Loucy (cell line): Measurements from ENCODE around the gene DOK6.

Experiments
- H2AFZ ChIP-seq: fragments of 200-600 bp; sonication (generic); 2 replicates; pipeline ENCODE4 v1.6.0; 2016; ENCODE audit warnings: antibody characterized with exemption, mild to moderate bottlenecking, low read length, moderate library complexity
- H3F3A ChIP-seq: fragments of 200-600 bp; 2 replicates; pipeline ENCODE4 v1.6.0; 2016; ENCODE audit warnings: antibody characterized with exemption, low read depth, mild to moderate bottlenecking
- H3K27me3 ChIP-seq: fragments of 200-600 bp; sonication (generic); 2 replicates; pipeline ENCODE4 v1.6.1; 2014; ENCODE audit warnings: low read length, mild to moderate bottlenecking; ENCODE audit not compliant: insufficient read depth, poor library complexity, severe bottlenecking
- H3K36me3 ChIP-seq: fragments of 200-600 bp; sonication (generic); 2 replicates; pipeline ENCODE4 v1.6.1; 2016; ENCODE audit warnings: low read length; ENCODE audit not compliant: insufficient read depth
- H3K4me1 ChIP-seq: fragments of 200-600 bp; sonication (generic); 2 replicates; pipeline ENCODE4 v1.5.1; 2014; ENCODE audit warnings: low read length, mild to moderate bottlenecking; ENCODE audit not compliant: insufficient read depth, poor library complexity, severe bottlenecking
- H3K4me2 ChIP-seq: fragments of 200-600 bp; sonication (generic); 2 replicates; pipeline ENCODE4 v1.6.0; 2014; ENCODE audit warnings: antibody characterized with exemption, low read length, low read depth, mild to moderate bottlenecking; ENCODE audit not compliant: poor library complexity, severe bottlenecking
- H3K4me3 ChIP-seq: fragments of 200-600 bp; sonication (generic); 2 replicates; pipeline ENCODE4 v1.5.1; 2014; ENCODE audit warnings: low read length, mild to moderate bottlenecking, mixed read lengths; ENCODE audit not compliant: poor library complexity, severe bottlenecking
- H3K79me2 ChIP-seq: fragments of 200-600 bp; sonication (generic); 2 replicates; pipeline ENCODE4 v1.6.1; 2014; ENCODE audit warnings: low read length; ENCODE audit not compliant: insufficient read depth
- H3K9ac ChIP-seq: fragments of 200-600 bp; sonication (generic); 2 replicates; pipeline ENCODE4 v1.6.0; 2014; ENCODE audit warnings: mild to moderate bottlenecking, low read depth, low read length, moderate library complexity; ENCODE audit not compliant: poor library complexity, severe bottlenecking
- H3K9me2 ChIP-seq: fragments of 200-600 bp; sonication (generic); replicated peaks from 2 replicates; pipeline ENCODE4 v1.6.1; 2016; ENCODE audit warnings: low read depth, low read length, mixed read lengths
- H3K9me3 ChIP-seq: fragments of 200-600 bp; sonication (generic); 2 replicates; pipeline ENCODE4 v1.6.1; 2014; ENCODE audit warnings: mild to moderate bottlenecking, antibody characterized with exemption, low read length, low read depth; ENCODE audit not compliant: insufficient read depth
- H4K20me1 ChIP-seq: fragments of 200-600 bp; sonication (generic); 2 replicates; pipeline ENCODE4 v1.6.0; 2014; ENCODE audit warnings: antibody characterized with exemption, low read length, mild to moderate bottlenecking; ENCODE audit not compliant: insufficient read depth, poor library complexity, severe bottlenecking
- EZH2phosphoT487 ChIP-seq: fragments of 200-600 bp; IDR thresholded peaks from 2 replicates; pipeline ENCODE4 v1.6.1; 2018; ENCODE audit warnings: antibody characterized with exemption, mild to moderate bottlenecking, moderate library complexity, borderline replicate concordance
- TF ChIP-seq, protein P1 (sequence below): fragments of 200-600 bp; sonication (generic); conservative IDR thresholded peaks from 2 replicates; pipeline ENCODE4 v1.5.1; 2014; ENCODE audit warnings: mild to moderate bottlenecking, antibody characterized with exemption, low read length

The DOK6 gene

DNA sequence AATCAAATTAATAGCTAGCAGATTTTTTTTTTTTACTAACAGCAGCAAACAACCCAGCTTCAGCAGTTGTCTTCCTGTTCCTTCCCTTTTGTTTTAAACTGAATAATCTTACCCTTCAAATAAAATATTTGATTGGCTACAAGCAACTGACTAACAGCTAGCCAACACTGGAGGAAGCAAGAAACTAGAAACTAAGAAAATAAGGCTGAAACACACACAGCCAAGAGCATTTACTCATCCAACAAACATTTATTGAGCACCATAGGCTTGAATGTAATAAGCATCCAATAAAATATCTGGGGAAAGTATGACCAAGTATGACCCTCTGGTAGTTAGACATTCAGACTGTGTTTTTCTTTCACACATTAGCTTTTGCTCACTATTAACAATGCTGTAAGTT is 357.8 kb downstream of the DOK6 start:
- Histone ChIP-seq H3K9ac (no peak overlapping the region), H3K4me3 (no peak overlapping the region)
- TF ChIP-seq, protein P1, sequence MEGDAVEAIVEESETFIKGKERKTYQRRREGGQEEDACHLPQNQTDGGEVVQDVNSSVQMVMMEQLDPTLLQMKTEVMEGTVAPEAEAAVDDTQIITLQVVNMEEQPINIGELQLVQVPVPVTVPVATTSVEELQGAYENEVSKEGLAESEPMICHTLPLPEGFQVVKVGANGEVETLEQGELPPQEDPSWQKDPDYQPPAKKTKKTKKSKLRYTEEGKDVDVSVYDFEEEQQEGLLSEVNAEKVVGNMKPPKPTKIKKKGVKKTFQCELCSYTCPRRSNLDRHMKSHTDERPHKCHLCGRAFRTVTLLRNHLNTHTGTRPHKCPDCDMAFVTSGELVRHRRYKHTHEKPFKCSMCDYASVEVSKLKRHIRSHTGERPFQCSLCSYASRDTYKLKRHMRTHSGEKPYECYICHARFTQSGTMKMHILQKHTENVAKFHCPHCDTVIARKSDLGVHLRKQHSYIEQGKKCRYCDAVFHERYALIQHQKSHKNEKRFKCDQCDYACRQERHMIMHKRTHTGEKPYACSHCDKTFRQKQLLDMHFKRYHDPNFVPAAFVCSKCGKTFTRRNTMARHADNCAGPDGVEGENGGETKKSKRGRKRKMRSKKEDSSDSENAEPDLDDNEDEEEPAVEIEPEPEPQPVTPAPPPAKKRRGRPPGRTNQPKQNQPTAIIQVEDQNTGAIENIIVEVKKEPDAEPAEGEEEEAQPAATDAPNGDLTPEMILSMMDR: no peak
- no peak for TF ChIP-seq EZH2phosphoT487

GRCh38 chr18:69759046-69759445 is 358.4 kb downstream of the DOK6 start:
- Histone ChIP-seq H3K4me3 (no peak overlapping the region), H2AFZ (no peak overlapping the region), H3F3A (no peaks in the 10 kb centered on the region), H3K27me3 (no peaks in the 10 kb centered on the region), H3K9me2 (no peaks in the 10 kb centered on the region), H3K79me2 (no peaks in the 10 kb centered on the region), H4K20me1 (no peaks in the 10 kb centered on the region), H3K4me2 (no peak overlapping the region), H3K4me1 (no peaks in the 10 kb centered on the region), H3K9ac (no peak overlapping the region), H3K36me3 (no peaks in the 10 kb centered on the region), H3K9me3 (no peaks in the 10 kb centered on the region)
- TF ChIP-seq, protein P1: no peak
- no peak for TF ChIP-seq EZH2phosphoT487

More for the DNA sequence above, 357.8 kb downstream of the DOK6 start:
- Histone ChIP-seq H3K4me2 (no peak overlapping the region), H3K4me1 (no peaks in the 10 kb centered on the region), H3K9me3 (no peaks in the 10 kb centered on the region), H4K20me1 (no peaks in the 10 kb centered on the region), H3K79me2 (no peaks in the 10 kb centered on the region), H3K9me2 (no peaks in the 10 kb centered on the region), H3K27me3 (no peaks in the 10 kb centered on the region), H2AFZ (no peak overlapping the region), H3K36me3 (no peaks in the 10 kb centered on the region), H3F3A (no peaks in the 10 kb centered on the region)

GRCh38 chr18:69763002-69763401 is 362.3 kb downstream of the DOK6 start:
- Histone ChIP-seq H3K9me2 (no peaks in the 10 kb centered on the region), H3K4me3 (no peak overlapping the region), H3K4me1 (no peaks in the 10 kb centered on the region), H4K20me1 (no peaks in the 10 kb centered on the region), H3K27me3 (peaks cover 5% of the 10 kb centered on the region), H3K36me3 (no peaks in the 10 kb centered on the region), H2AFZ (no peak overlapping the region), H3K9me3 (no peaks in the 10 kb centered on the region), H3K4me2 (no peak overlapping the region), H3K9ac (no peak overlapping the region), H3F3A (no peaks in the 10 kb centered on the region), H3K79me2 (no peaks in the 10 kb centered on the region)
- TF ChIP-seq, protein P1: no peak
- no peak for TF ChIP-seq EZH2phosphoT487
